Measurements from ENCODE around the gene SH3RF3.
A peak's percentile ranks its signal among the peaks of the same experiment; 100 is the strongest.

SH3RF3 gene

DNA sequence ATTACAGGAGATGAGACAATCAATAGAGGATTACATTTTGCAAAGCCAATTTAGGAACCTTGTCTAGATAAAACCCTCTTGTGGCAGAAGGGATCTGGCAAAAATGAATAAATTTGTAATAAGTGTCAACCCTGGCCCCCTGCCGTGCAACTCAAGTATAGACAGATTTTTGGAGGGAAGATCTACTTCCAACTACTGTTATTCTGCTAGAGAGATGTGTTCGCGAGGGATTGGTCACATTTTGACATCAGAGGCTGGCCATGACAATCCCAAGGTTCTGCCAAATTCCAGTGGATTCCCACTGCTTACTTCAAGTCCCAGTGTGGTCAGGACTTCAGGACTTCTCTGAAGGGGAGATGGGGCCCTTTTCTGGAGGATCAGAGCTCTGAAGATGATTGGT, 192.6 kb downstream of the SH3RF3 start:
- no peak for FAIRE-seq
- TF ChIP-seq TAF1 (IDR thresholded peaks at IDR 0.05; ENCODE audit: low read depth, low read length) (no peak), PAX5 (IDR thresholded peaks at IDR 0.05; ENCODE audit: insufficient read depth, low read length, severe bottlenecking) (no peak), POLR2A (IDR thresholded peaks at IDR 0.05; ENCODE audit: low read depth, low read length) (no peak), POLR2AphosphoS5 (IDR thresholded peaks at IDR 0.05; ENCODE audit: low read depth, low read length) (no peak), POU2F2 (IDR thresholded peaks at IDR 0.05; ENCODE audit: low read depth, low read length) (no peak), SPI1 (IDR thresholded peaks at IDR 0.05; ENCODE audit: low read depth, low read length) (no peak)
- DNase-seq (ENCODE audit: insufficient read length, low spot score) = no peak

DNA sequence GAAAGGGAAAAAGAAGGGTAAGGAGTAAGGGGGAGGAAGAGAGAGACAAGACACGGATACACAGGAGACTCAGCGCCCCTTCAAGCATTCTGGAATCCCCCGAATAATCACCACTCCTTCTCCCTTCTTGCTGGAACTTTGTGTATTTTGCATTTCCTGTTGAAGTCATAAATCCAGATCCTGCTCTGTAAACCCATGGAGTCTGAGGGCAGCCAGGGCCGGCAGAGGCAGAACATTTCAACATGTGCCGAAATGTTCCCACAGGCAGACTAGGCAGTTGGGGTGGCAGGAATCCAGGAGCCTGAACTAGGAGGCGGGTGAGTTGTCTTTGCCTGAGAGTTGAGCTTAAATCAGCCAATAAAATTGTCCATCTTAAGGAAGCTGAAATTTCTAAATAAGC, 193.1 kb downstream of the SH3RF3 start:
- FAIRE-seq (no peak), DNase-seq (ENCODE audit: insufficient read length, low spot score) (no peak)
- no peak for TF ChIP-seq POLR2A (IDR thresholded peaks at IDR 0.05; ENCODE audit: low read depth, low read length)
- TF ChIP-seq TAF1 (IDR thresholded peaks at IDR 0.05; ENCODE audit: low read depth, low read length) = no peak
- no peak for TF ChIP-seq PAX5 (IDR thresholded peaks at IDR 0.05; ENCODE audit: insufficient read depth, low read length, severe bottlenecking)
- TF ChIP-seq POLR2AphosphoS5 (IDR thresholded peaks at IDR 0.05; ENCODE audit: low read depth, low read length) = no peak
- no peak for TF ChIP-seq POU2F2 (IDR thresholded peaks at IDR 0.05; ENCODE audit: low read depth, low read length)
- TF ChIP-seq SPI1 (IDR thresholded peaks at IDR 0.05; ENCODE audit: low read depth, low read length) = no peak

DNA sequence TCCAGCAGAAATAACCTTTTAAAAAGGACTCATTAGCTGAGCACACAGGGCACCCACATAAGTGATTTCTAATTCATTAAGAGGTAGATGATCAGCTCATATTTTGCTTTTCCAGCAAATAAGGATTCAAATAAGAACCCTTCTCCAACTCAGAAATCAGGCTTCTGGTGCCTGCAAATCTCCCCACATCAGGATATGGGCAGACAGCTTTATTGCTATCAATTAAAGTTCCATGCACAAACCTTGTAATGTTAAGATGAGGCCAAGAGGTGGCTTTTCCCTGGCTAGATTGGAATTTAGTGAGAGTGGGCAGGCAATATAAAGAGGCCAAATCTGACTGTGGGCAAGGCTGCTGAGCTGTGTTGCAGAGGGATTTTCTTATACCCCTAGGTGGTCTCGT, 193.6 kb downstream of the SH3RF3 start:
- FAIRE-seq = no peak

DNA sequence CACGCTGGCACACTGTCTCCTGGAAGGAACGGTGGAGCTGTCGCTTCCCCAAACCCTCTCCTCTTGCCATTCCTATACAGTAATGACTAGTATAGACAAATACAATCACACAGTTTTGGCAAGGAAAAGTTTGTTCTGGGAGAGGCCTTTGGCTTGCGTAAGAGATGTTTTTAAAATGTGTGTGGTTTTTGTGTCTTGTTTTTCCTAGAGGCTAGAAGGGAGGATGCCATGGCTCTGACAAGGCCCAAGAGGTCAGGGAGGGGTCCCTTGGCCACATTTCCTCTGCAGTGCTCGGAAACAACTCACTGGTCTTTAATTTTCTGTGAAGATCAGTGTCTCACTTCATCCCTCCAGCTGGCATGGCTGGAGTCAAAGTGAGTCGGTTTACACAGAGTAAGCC, 195.9 kb downstream of the SH3RF3 start:
- TF ChIP-seq POLR2A (IDR thresholded peaks at IDR 0.05; ENCODE audit: low read depth, low read length) (no peak), POU2F2 (IDR thresholded peaks at IDR 0.05; ENCODE audit: low read depth, low read length) (no peak), SPI1 (IDR thresholded peaks at IDR 0.05; ENCODE audit: low read depth, low read length) (no peak), PAX5 (IDR thresholded peaks at IDR 0.05; ENCODE audit: insufficient read depth, low read length, severe bottlenecking) (no peak), POLR2AphosphoS5 (IDR thresholded peaks at IDR 0.05; ENCODE audit: low read depth, low read length) (no peak), TAF1 (IDR thresholded peaks at IDR 0.05; ENCODE audit: low read depth, low read length) (no peak)
- DNase-seq (ENCODE audit: insufficient read length, low spot score) = no peak
- no peak for FAIRE-seq

More for the DNA sequence above, 193.6 kb downstream of the SH3RF3 start:
- no peak for DNase-seq (ENCODE audit: insufficient read length, low spot score)
- TF ChIP-seq POLR2A (IDR thresholded peaks at IDR 0.05; ENCODE audit: low read depth, low read length) (no peak), POLR2AphosphoS5 (IDR thresholded peaks at IDR 0.05; ENCODE audit: low read depth, low read length) (no peak), POU2F2 (IDR thresholded peaks at IDR 0.05; ENCODE audit: low read depth, low read length) (no peak), SPI1 (IDR thresholded peaks at IDR 0.05; ENCODE audit: low read depth, low read length) (no peak), PAX5 (IDR thresholded peaks at IDR 0.05; ENCODE audit: insufficient read depth, low read length, severe bottlenecking) (no peak), TAF1 (IDR thresholded peaks at IDR 0.05; ENCODE audit: low read depth, low read length) (no peak)

DNA sequence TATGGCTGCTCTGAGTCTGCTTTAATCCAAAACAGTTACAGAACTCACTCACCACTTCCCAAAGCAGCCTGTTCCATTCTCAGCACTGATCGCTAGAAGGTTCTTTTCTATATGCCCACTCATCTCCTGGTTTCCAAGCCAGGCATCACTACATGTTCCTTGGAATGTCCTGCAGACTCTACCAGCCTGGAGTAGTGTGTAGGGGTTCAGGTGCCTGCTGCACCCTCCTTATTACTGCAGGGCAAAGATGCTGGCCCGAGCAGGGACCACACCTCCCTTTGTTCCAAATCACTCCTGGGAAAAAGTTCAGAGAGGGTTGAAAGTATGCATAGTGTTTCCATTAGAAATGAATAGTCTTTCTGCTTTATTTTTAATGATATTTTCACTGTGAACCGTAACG, 196.6 kb downstream of the SH3RF3 start:
- TF ChIP-seq TAF1 (IDR thresholded peaks at IDR 0.05; ENCODE audit: low read depth, low read length) (no peak), POU2F2 (IDR thresholded peaks at IDR 0.05; ENCODE audit: low read depth, low read length) (no peak)
- DNase-seq (ENCODE audit: insufficient read length, low spot score) (no peak), FAIRE-seq (no peak)

DNA sequence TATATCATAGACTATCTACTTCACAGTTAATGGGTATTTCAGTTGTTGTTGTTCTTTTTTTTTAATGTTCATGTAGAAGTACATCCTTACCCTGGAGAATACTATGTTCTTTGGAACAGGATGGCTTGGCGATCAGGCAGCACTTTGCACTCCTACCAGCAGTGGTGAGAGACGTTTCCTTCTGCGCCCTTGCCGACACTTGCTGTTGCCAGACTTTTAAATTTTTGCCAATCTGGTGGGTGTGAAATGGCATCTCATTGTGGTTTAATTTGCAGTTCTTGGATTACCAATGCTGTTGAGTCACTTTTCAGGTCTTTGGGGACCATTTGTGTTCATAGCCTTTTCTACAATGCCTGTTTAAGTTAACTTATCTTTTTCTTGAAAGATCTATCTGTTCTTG, 197.3 kb downstream of the SH3RF3 start:
- DNase-seq (ENCODE audit: insufficient read length, low spot score) (no peak), FAIRE-seq (no peak)
- no peak for TF ChIP-seq PAX5 (IDR thresholded peaks at IDR 0.05; ENCODE audit: insufficient read depth, low read length, severe bottlenecking)
- no peak for TF ChIP-seq SPI1 (IDR thresholded peaks at IDR 0.05; ENCODE audit: low read depth, low read length)

DNA sequence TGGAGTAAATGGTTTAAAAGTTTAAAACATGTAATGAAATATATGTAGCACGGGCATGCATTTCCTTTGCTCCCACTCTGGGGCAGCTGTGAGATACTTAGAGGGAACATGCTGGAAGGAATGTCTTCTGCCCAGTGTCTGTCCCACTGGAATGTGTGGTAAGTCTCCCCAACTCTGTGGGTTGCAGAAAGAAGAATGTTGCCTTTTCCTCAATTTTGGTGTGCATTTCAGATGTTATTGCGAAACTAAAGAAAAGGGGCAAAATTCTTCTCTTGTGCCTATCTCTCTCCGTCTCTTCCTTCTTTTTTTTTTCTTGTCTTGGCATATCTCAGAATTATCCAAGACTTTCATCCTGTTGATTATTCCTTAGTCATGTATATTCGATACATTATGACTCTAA, 201.1 kb downstream of the SH3RF3 start:
- DNase-seq (ENCODE audit: insufficient read length, low spot score) (no peak), FAIRE-seq (no peak)
- no peak for TF ChIP-seq SPI1 (IDR thresholded peaks at IDR 0.05; ENCODE audit: low read depth, low read length)
- TF ChIP-seq POU2F2 (IDR thresholded peaks at IDR 0.05; ENCODE audit: low read depth, low read length) = no peak
- no peak for TF ChIP-seq PAX5 (IDR thresholded peaks at IDR 0.05; ENCODE audit: insufficient read depth, low read length, severe bottlenecking)
- no peak for TF ChIP-seq POLR2AphosphoS5 (IDR thresholded peaks at IDR 0.05; ENCODE audit: low read depth, low read length)
- TF ChIP-seq POLR2A (IDR thresholded peaks at IDR 0.05; ENCODE audit: low read depth, low read length) = no peak
- no peak for TF ChIP-seq TAF1 (IDR thresholded peaks at IDR 0.05; ENCODE audit: low read depth, low read length)

DNA sequence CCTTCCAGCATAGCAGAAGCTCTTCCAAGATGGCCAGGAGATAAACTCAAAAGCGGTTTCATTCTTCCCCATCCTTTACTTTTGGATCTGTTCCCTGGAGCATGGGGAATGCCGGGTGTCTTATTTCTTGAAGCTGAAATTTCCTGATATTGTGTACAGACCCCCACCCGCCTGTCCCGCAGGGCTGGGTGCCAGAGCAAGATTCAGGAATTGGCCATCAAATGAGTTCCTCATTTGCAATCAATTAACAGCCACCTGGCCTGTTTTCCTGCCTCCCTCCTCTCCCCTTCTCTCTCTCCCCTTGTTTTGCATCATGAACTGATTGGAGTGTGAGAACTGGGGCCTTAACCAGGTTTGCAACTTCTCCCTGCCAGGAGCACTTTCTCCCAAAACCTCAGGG, 202.1 kb downstream of the SH3RF3 start:
- DNase-seq (ENCODE audit: insufficient read length, low spot score) (no peak), FAIRE-seq (no peak)
- TF ChIP-seq POLR2A (IDR thresholded peaks at IDR 0.05; ENCODE audit: low read depth, low read length) (no peak), PAX5 (IDR thresholded peaks at IDR 0.05; ENCODE audit: insufficient read depth, low read length, severe bottlenecking) (no peak), POU2F2 (IDR thresholded peaks at IDR 0.05; ENCODE audit: low read depth, low read length) (no peak), SPI1 (IDR thresholded peaks at IDR 0.05; ENCODE audit: low read depth, low read length) (0 out of 2 replicates have a peak, but pooled peaks have one; percentile 11)

DNA sequence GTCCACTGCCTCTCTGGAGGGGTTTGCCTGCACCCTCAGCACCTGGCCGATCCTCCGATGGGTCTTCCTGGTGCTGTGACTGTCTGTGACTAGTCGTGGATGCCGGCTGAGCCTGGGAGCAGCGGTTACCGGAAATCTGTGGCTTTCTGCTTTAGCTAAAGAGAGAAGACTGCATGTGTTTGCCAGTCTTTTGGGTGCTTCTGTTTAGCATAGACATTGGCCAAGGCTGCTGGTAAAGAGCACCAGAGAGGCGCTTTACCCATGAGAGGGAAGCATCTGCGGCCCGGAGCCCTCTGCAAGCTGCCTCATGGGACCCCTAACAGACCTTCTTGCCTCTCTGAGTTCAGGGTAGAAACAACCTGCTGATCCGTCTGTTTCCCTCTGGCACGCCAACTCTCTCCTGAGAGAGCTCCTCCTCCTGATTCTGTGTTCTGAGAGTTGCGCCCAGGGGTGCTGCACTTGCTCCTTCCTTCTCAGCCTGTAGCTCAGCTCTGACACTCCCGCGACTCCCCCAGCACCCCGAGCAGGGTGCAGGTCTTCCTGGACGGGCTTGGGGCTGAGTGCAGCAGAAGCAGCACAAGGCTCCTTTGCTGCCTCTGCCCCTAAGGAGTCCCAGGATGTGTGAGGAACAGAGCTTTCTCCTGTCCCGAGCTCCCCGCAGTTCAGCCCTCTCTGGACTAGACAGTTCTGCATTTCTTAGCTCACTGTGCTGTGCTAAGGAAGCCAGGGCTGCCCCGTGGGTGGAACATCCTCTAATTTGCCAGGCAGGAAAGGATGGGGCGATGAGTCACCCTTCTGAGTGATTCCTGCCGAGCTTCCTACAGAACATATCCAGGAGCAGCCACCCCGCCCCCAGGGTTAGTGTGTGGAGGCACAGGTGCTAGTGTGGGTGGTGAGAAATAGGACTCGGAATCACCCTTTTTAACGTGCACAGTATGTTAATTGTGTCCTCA, 203.2 kb downstream of the SH3RF3 start:
- TF ChIP-seq TAF1 (IDR thresholded peaks at IDR 0.05; ENCODE audit: low read depth, low read length) (no peak), POLR2A (IDR thresholded peaks at IDR 0.05; ENCODE audit: low read depth, low read length) (no peak), PAX5 (IDR thresholded peaks at IDR 0.05; ENCODE audit: insufficient read depth, low read length, severe bottlenecking) (no peak)
- no peak for DNase-seq (ENCODE audit: insufficient read length, low spot score)
- FAIRE-seq = peak; percentile 55

DNA sequence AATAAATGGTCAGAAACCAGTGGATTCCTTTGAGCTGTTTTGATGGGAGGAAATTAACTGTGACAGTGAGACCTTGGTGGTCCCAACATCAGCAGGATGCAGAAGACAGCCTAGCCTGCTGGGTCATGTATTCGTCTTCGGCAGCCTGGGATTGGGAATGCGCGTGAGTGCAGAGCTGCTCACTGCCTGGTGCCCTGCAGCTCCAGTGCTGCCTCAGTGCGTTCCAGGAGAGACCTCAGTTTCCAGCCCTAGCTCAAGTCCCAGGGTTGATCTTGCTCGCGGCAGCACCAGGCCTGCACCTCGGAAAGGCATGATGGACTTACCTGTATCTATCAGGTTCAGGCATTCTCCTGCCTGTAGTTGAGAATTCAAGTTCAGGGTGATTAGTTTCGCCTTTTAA, 203.9 kb downstream of the SH3RF3 start:
- no peak for FAIRE-seq
- no peak for DNase-seq (ENCODE audit: insufficient read length, low spot score)
- TF ChIP-seq POLR2AphosphoS5 (IDR thresholded peaks at IDR 0.05; ENCODE audit: low read depth, low read length) (no peak), SPI1 (IDR thresholded peaks at IDR 0.05; ENCODE audit: low read depth, low read length) (no peak), POLR2A (IDR thresholded peaks at IDR 0.05; ENCODE audit: low read depth, low read length) (no peak), TAF1 (IDR thresholded peaks at IDR 0.05; ENCODE audit: low read depth, low read length) (no peak), PAX5 (IDR thresholded peaks at IDR 0.05; ENCODE audit: insufficient read depth, low read length, severe bottlenecking) (no peak), POU2F2 (IDR thresholded peaks at IDR 0.05; ENCODE audit: low read depth, low read length) (no peak)
